Neural crest cell (in vitro differentiated cells): Measurements from ENCODE around the gene FAM151A. TPM values are rescaled to one million over a fixed set of nuclear protein-coding genes. Genes with fewer than 3 reads are reported as not detected.

Source experiments
- DNase-seq: peaks from one replicate; pipeline ENCODE4 v3.0.0; 2021; ENCODE audit warnings: low read depth, mixed read lengths, low spot score
- H3K27ac Mint-ChIP-seq: one replicate; pipeline ENCODE4 v1.8.0; 2021; ENCODE audit warnings: mild to moderate bottlenecking, mixed read lengths; ENCODE audit not compliant: unreplicated experiment
- H3K27me3 Mint-ChIP-seq: 2 replicates; pipeline ENCODE4 v1.8.0; 2021; ENCODE audit warnings: low read depth, mild to moderate bottlenecking, mixed read lengths
- H3K36me3 Mint-ChIP-seq: 2 replicates; pipeline ENCODE4 v1.8.0; 2021; ENCODE audit warnings: low read depth, mild to moderate bottlenecking, mixed read lengths
- H3K4me1 Mint-ChIP-seq: 2 replicates; pipeline ENCODE4 v1.8.0; 2021; ENCODE audit warnings: mixed read lengths
- H3K4me3 Mint-ChIP-seq: one replicate; pipeline ENCODE4 v1.8.0; 2021; ENCODE audit warnings: mild to moderate bottlenecking, mixed read lengths
- H3K9me3 Mint-ChIP-seq: 2 replicates; pipeline ENCODE4 v1.8.0; 2021; ENCODE audit warnings: mixed read lengths
- total RNA-seq: library from RNA; stranded (reverse); gene quantifications from 2 replicates; pipeline ENCODE4 v1.2.1, GENCODE V29; 2021
- TF ChIP-seq, protein P1 (sequence below): fragments of 200-600 bp; sonication (generic); conservative IDR thresholded peaks from 2 replicates; pipeline ENCODE4 v1.5.0; 2021; ENCODE audit warnings: antibody characterized with exemption, mild to moderate bottlenecking

Gene FAM151A
- total RNA-seq, 1 donor from 2014 or later: not detected

DNA sequence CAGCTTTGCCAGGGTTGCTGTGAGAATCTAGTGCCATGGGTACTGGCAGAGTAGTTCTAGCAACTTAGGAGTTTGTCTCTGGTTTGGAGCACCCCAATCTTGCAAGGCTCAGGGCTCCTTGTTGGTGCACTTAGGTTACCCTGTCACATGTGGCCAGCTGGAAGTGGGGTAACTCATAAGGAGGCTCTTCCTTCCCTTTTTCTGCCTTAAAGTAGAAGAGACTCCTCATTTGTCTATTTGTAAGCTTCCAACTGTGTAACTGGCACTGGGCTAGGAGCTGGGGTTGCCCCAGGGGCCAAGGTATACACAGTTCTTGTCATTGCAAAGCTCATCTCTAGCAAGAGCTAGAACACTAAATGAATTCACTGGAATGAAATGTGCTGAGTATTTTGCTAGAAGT, 28.8 kb upstream of the FAM151A start:
- Mint-ChIP-seq H3K36me3 (no peaks in the 10 kb centered on the region), H3K4me1 (peaks cover 13% of the 10 kb centered on the region), H3K9me3 (no peaks in the 10 kb centered on the region), H3K27me3 (peaks cover 10% of the 10 kb centered on the region), H3K27ac (no peak overlapping the region), H3K4me3 (no peak overlapping the region)
- TF ChIP-seq, protein P1, sequence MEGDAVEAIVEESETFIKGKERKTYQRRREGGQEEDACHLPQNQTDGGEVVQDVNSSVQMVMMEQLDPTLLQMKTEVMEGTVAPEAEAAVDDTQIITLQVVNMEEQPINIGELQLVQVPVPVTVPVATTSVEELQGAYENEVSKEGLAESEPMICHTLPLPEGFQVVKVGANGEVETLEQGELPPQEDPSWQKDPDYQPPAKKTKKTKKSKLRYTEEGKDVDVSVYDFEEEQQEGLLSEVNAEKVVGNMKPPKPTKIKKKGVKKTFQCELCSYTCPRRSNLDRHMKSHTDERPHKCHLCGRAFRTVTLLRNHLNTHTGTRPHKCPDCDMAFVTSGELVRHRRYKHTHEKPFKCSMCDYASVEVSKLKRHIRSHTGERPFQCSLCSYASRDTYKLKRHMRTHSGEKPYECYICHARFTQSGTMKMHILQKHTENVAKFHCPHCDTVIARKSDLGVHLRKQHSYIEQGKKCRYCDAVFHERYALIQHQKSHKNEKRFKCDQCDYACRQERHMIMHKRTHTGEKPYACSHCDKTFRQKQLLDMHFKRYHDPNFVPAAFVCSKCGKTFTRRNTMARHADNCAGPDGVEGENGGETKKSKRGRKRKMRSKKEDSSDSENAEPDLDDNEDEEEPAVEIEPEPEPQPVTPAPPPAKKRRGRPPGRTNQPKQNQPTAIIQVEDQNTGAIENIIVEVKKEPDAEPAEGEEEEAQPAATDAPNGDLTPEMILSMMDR: no peak
- no peak for DNase-seq

DNA sequence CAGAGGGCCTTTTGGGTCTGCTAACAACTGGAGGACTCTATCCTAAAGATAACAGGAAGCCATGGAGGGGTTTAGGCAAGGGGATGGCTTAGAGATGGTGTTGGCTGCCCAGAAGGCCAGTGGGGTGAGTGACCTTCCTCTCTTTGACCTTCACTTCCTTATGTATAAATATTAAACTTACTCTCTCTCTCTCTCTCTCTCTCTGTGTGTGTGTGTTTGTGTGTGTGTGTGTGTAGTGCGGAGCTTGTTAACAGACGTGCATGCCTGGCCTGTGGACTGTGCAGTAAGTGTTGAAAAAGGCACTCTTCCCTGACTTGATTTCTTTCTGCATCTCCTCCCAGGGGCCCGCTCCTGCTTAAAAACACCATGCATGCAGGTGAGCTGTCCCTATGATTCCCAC, 28.3 kb upstream of the FAM151A start:
- no peak overlapping the region for H3K4me3 Mint-ChIP-seq

DNA sequence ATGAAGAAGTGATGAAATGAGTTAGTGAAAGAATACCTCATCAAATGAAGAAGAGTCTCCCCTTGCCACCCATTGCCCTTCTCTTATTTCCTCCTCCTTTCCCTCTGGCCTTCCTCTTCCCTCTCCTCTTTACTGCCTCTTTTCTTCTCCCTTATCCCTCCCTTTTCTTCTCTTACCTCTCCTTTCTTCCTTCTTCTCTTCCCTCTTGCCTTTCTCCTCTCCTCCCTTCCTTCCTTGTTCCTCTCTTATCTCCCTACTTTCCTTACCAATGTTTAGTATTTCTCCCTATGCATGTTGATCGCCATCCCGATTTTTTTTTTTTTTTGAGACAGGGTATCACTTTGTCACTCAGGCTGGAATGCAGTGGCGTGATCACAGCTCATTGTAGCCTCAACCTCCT, 27.1 kb upstream of the FAM151A start:
- TF ChIP-seq, protein P1: no peak
- Mint-ChIP-seq H3K4me3 (no peak overlapping the region), H3K9me3 (no peaks in the 10 kb centered on the region), H3K4me1 (peaks cover 13% of the 10 kb centered on the region), H3K36me3 (no peaks in the 10 kb centered on the region), H3K27me3 (peaks cover 10% of the 10 kb centered on the region), H3K27ac (no peak overlapping the region)
- no peak for DNase-seq

More for the DNA sequence above, 28.3 kb upstream of the FAM151A start:
- Mint-ChIP-seq H3K36me3 (no peaks in the 10 kb centered on the region), H3K27ac (no peak overlapping the region), H3K4me1 (peaks cover 13% of the 10 kb centered on the region), H3K27me3 (peaks cover 10% of the 10 kb centered on the region), H3K9me3 (no peaks in the 10 kb centered on the region)
- no peak for DNase-seq
- TF ChIP-seq, protein P1: no peak

DNA sequence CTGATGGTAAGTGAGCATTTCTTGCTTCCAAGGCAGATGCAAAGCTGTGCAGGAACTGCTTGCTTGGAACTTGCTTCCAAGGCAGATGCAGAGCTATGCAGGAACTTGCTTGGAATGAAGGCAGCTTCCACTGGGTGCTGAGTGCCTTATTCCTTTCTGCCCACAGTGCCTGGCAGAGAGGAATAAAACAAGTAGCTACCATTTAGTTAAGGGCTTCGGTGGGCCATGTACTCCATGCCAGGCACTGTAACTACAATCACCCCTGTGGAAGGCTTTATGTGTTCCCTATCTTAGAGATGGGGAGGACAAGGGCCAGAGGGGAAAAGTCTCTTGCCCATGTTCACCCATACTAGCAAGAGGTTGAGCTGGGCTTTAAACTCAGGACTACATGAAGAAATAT, 26.6 kb upstream of the FAM151A start:
- TF ChIP-seq, protein P1: no peak
- Mint-ChIP-seq H3K9me3 (no peaks in the 10 kb centered on the region), H3K36me3 (no peaks in the 10 kb centered on the region), H3K27ac (no peak overlapping the region), H3K27me3 (peaks cover 10% of the 10 kb centered on the region), H3K4me3 (no peak overlapping the region), H3K4me1 (peaks cover 13% of the 10 kb centered on the region)
- DNase-seq: no peak

DNA sequence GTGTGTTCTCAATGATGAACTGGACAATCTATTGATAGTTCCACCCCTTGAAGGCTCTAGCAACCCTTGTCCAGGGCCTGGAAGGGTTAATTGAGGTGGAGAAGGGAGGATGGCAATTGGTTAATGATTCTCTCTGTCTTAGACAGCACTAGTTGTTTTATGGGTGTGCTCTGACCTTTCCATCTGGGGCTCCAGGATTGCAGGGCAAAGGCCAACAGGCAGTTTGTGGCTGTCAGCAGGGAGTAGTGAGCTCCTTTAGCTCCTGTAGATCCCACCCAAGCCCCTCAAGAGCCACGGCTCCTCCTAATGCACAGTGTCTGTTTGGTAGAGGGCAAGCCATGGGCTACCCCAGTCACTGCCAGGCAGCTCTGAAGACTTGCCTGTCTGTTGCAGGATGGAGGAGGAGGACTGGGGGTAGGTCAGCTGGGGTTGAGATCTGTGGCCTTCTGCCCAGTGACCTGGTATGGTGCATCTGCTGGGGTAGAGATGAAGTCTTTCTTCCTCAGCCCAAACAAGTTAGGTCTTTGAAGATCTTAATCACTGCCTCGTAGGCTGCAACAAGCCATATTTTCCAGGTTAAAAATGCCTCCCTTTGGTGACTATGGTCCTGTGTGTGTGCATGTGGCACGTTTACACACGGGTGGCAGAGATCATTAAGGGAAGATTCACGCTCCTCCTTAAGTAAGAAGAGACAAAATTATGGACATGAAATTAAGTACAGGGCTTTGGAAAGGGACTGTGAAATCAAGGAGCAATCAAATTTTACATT, 26.0 kb upstream of the FAM151A start:
- H3K27ac Mint-ChIP-seq: no peak overlapping the region
- TF ChIP-seq, protein P1: no peak
- DNase-seq: no peak
- H3K27me3 Mint-ChIP-seq: peaks cover 10% of the 10 kb centered on the region
- H3K36me3 Mint-ChIP-seq: no peaks in the 10 kb centered on the region
- peaks cover 13% of the 10 kb centered on the region for H3K4me1 Mint-ChIP-seq
- no peak overlapping the region for H3K4me3 Mint-ChIP-seq
- H3K9me3 Mint-ChIP-seq: no peaks in the 10 kb centered on the region
